Neural progenitor cell (in vitro differentiated cells): ENCODE data around the gene INPPL1.

ENCODE experiments used
- CTCF ChIP-seq: fragments of 200-600 bp; sonication (generic); IDR thresholded peaks from 2 replicates; pipeline ENCODE4 v1.5.1; 2017; ENCODE audit warnings: antibody characterized with exemption, mild to moderate bottlenecking
- EZH2 ChIP-seq: fragments of 200-600 bp; sonication (generic); IDR thresholded peaks from 2 replicates; pipeline ENCODE4 v1.6.1; 2017; ENCODE audit warnings: antibody characterized with exemption, mild to moderate bottlenecking, moderate library complexity
- EZH2phosphoT487 ChIP-seq: fragments of 200-600 bp; sonication (generic); IDR thresholded peaks from 2 replicates; pipeline ENCODE4 v1.6.1; 2017; ENCODE audit warnings: antibody characterized with exemption

DNA sequence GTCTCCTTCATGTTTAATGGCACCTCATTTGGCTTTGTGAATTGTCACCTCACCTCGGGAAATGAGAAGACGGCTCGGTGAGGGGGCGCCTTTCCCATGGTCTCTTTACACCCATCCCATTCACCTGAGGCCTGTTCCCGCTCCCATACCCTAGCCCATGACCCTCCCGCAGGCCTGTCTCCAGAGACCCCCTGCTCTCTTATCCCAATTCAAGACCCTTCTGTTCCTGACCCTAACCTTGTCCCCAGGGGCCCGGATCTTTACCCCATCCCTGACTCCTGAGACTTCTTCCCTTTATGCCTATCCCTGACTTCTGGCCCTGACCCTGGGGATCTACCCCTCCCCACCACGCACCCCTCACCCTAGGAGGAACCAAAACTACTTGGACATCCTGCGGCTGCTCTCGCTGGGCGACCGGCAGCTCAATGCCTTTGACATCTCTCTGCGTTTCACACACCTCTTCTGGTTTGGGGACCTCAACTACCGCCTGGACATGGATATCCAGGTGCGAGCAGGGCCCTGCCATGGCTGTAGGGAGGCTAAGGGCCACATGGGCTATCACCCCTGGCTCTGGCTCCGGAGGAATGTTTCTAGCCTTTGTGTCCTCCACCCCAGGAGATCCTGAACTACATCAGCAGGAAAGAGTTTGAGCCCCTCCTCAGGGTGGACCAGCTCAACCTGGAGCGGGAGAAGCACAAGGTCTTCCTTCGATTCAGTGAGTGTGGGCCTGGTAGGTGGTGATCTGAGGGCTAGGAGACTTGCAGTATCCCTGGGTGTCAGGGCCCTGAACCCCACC lies 7.9 kb downstream of the INPPL1 start:
- TF ChIP-seq CTCF (no peak), EZH2 (no peak), EZH2phosphoT487 (no peak)
